ENCODE measurements around the gene RC3H1.
"Not testable (repeated sequence)": the region's sequence is repeated elsewhere in the genome, so short reads cannot be mapped to it uniquely, and the experiment has no call there.

RC3H1 gene

DNA sequence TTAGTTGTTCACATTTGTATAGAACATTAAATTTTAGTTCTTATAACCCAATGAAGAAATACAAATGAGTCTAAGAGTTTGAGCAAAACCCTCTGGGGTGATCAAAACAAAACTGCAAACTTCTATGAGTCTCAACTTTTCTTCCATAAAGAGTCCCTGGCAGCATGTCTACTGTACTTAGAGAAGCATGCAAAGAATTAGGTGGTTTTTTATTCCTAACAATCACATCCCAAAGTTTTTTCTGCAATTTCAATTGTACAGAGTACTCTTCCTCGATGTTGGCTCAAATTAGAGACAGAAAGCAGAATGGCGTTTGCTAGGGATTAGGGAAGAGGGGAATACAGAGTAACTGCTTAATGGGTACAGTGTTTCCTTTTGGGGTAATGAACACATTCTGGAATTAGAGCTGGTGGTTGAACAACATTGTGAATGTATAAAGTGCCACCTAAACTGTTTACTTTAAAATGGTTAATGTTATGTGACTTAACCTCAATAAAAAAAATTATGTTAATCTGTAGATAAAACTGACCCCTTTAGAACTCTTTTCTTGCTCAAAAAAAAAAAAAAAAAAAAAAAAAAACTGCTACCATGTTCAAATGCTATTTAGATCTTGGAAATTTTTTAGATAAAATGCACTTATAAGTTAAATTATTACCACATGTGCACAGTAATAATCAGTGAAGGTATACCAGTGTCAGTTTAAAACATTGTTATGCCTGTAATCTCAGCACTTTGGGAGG lies 4.8 kb downstream of the RC3H1 start:
- H3K4me1 ChIP-seq (ENCODE audit: control insufficient read depth, insufficient read depth, low read length): peaks cover 29% of the 10 kb centered on the region

DNA sequence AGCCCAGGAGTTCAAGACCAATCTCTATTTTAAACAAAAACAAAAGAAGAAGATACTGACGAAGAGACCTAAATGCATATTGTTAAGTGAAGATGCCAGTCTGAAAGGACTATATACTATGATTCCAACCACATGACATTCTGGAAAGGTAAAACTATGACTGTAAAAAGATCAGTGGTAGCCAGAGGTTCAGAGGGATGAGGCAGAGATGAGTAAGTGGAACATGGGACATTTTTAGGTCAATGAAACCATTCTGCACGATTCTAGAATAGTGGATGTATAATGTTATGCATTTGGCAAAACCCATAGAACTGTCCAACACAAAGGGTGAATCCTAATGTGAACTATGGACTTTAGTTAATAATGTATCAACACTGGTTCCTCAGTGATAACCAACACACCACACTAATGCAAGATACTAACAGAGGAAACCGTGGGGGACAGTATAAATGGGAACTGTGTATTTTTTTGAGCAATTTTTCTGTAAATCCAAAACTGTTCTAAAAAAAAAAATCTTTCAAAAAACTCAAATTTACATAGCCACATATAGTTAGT lies 8.2 kb downstream of the RC3H1 start:
- H3K4me1 ChIP-seq (ENCODE audit: control insufficient read depth, insufficient read depth, low read length): peaks cover 26% of the 10 kb centered on the region
- no peaks in the 10 kb centered on the region for H3K27me3 ChIP-seq (ENCODE audit: control insufficient read depth, insufficient read depth, low read length)
- H3K9ac ChIP-seq (ENCODE audit: low read length): no peak overlapping the region
- H3K9me3 ChIP-seq (ENCODE audit: control insufficient read depth, low read length): no peaks in the 10 kb centered on the region
- no peak overlapping the region for H3K4me3 ChIP-seq (ENCODE audit: low read length)
- no peaks in the 10 kb centered on the region for H3K36me3 ChIP-seq (ENCODE audit: control insufficient read depth, insufficient read depth, low read length)

More for the DNA sequence above, 4.8 kb downstream of the RC3H1 start:
- Histone ChIP-seq H3K27me3 (ENCODE audit: control insufficient read depth, insufficient read depth, low read length) (no peaks in the 10 kb centered on the region), H3K9me3 (ENCODE audit: control insufficient read depth, low read length) (no peaks in the 10 kb centered on the region), H3K4me3 (ENCODE audit: low read length) (no peak overlapping the region), H3K36me3 (ENCODE audit: control insufficient read depth, insufficient read depth, low read length) (no peaks in the 10 kb centered on the region), H3K9ac (ENCODE audit: low read length) (no peak overlapping the region)

DNA sequence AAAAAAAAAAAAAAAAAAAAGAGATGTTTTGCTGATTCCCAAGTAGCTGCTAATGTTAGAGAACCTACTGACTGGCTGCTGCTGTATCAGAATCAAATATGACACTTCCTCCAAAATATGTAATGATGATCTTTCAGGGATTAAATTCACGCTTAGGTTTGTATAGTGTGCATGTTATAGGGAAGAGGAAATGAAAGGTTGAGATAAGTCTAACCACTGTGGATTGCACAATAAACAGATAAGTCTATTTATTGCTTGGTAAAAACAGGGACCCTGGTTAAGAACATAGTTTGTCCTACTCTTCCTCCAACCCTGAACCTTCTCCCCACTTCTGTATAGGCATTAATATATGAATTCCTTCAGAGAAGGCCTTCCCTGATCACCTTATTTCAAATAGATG lies 13.2 kb downstream of the RC3H1 start:
- Histone ChIP-seq H3K9ac (ENCODE audit: low read length) (no peak overlapping the region), H3K27me3 (ENCODE audit: control insufficient read depth, insufficient read depth, low read length) (no peaks in the 10 kb centered on the region), H3K4me1 (ENCODE audit: control insufficient read depth, insufficient read depth, low read length) (peaks cover 13% of the 10 kb centered on the region), H3K4me3 (ENCODE audit: low read length) (no peak overlapping the region), H3K9me3 (ENCODE audit: control insufficient read depth, low read length) (no peaks in the 10 kb centered on the region), H3K36me3 (ENCODE audit: control insufficient read depth, insufficient read depth, low read length) (no peaks in the 10 kb centered on the region)

DNA sequence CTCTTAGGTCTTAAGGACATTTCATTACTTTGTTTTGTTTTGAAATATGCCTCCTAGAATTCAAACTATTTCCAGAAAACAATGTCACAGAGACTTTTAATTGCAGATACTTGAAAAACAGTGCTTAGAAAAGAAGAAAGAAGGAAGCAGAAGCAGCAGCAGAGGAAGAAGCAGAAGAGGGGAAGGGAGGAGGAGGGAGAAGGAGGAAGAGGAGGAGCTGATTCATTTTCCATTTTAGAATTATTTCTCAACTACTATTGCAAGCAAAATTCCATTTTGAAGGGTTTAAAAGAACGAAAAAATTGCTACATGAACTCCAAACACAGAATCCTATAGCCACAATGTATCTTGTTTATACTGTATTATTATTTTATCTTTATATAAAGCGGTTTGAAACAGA lies 13.9 kb downstream of the RC3H1 start:
- H3K4me1 ChIP-seq (ENCODE audit: control insufficient read depth, insufficient read depth, low read length): peaks cover 13% of the 10 kb centered on the region
- H3K9me3 ChIP-seq (ENCODE audit: control insufficient read depth, low read length): no peaks in the 10 kb centered on the region
- H3K36me3 ChIP-seq (ENCODE audit: control insufficient read depth, insufficient read depth, low read length): no peaks in the 10 kb centered on the region
- H3K4me3 ChIP-seq (ENCODE audit: low read length): no peak overlapping the region
- H3K9ac ChIP-seq (ENCODE audit: low read length): no peak overlapping the region
- H3K27me3 ChIP-seq (ENCODE audit: control insufficient read depth, insufficient read depth, low read length): no peaks in the 10 kb centered on the region

DNA sequence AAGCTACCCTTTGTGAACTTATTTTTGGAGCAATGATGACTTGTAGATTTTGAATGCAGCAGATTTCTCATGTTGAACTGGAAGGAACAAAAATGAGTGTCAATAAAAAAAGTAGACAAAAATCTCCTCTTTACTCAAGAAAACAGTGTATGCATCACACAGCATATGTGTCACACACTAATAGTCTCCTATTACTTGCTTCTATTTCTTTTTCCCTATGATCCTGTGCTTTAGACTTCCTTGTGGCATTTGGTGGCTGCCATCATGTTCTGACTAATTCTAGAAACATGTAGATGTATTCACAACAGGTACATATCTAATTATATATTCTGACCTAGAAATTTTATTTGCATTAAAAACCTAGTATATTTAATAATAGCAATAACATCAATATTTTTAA lies 14.3 kb downstream of the RC3H1 start:
- Histone ChIP-seq H3K4me3 (ENCODE audit: low read length) (no peak overlapping the region), H3K36me3 (ENCODE audit: control insufficient read depth, insufficient read depth, low read length) (no peaks in the 10 kb centered on the region), H3K4me1 (ENCODE audit: control insufficient read depth, insufficient read depth, low read length) (peaks cover 14% of the 10 kb centered on the region), H3K9ac (ENCODE audit: low read length) (no peak overlapping the region), H3K27me3 (ENCODE audit: control insufficient read depth, insufficient read depth, low read length) (no peaks in the 10 kb centered on the region), H3K9me3 (ENCODE audit: control insufficient read depth, low read length) (no peaks in the 10 kb centered on the region)

DNA sequence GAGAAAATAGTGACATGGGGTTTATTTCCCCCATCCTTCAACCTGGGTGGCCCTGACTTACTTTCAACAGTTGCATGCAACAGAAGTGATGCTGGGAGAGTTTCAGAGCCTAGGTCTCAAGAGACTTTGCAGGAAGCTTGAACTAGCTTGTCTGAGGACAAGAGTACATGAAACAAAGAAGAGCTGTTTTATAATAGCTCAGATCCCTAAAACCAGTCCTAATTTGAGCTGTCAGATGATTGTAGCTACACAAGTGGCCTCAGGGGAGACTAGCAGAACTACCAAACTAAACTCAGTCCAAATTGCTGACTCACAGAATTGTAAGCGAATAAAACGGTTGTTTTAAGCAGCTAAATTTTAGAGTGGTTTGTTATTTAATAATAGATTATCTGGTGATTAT lies 17.1 kb downstream of the RC3H1 start:
- Histone ChIP-seq H3K4me3 (ENCODE audit: low read length) (no peak overlapping the region), H3K9ac (ENCODE audit: low read length) (no peak overlapping the region), H3K9me3 (ENCODE audit: control insufficient read depth, low read length) (no peaks in the 10 kb centered on the region), H3K36me3 (ENCODE audit: control insufficient read depth, insufficient read depth, low read length) (no peaks in the 10 kb centered on the region), H3K4me1 (ENCODE audit: control insufficient read depth, insufficient read depth, low read length) (peaks cover 16% of the 10 kb centered on the region), H3K27me3 (ENCODE audit: control insufficient read depth, insufficient read depth, low read length) (no peaks in the 10 kb centered on the region)

DNA sequence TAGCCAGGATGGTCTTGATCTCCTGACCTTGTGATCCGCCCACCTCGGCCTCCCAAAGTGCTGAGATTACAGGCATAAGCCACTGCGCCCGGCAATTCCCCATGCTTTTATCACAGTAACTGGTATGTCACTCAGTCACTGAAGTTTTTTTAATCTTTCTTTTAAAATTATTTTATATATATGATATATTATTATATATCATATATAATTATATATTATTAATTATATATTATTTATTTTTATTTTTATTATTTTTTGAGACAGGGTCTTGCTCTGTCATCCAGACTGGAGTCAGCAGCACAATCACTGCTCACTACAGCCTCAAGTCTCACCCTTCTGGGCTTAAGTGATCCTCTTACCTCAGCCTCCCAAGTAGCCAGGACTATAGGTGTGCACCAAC lies 18.3 kb downstream of the RC3H1 start:
- H3K36me3 ChIP-seq (ENCODE audit: control insufficient read depth, insufficient read depth, low read length): no peaks in the 10 kb centered on the region
- no peaks in the 10 kb centered on the region for H3K27me3 ChIP-seq (ENCODE audit: control insufficient read depth, insufficient read depth, low read length)
- no peak overlapping the region for H3K9ac ChIP-seq (ENCODE audit: low read length)
- H3K9me3 ChIP-seq (ENCODE audit: control insufficient read depth, low read length): no peaks in the 10 kb centered on the region
- H3K4me1 ChIP-seq (ENCODE audit: control insufficient read depth, insufficient read depth, low read length): peaks cover 9% of the 10 kb centered on the region
- no peak overlapping the region for H3K4me3 ChIP-seq (ENCODE audit: low read length)

DNA sequence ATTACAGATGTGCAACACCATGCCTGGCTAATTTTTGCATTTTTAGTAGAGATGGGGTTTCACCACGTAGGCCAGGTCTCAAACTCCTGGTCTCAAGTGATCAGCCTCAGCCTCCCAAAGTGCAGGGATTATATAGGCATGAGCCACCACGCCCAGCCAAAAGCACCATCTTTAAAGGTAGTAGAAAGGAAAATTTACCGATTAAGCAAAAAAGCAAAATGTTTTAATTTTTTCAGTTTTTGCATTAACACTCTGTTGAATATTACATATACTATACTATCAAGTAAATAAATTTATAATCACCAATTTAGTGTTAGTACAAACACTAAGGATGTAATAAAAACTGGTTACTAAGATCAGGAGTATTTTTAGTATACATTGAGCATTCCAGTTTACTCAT lies 20.6 kb downstream of the RC3H1 start:
- H3K4me1 ChIP-seq (ENCODE audit: control insufficient read depth, insufficient read depth, low read length): peaks cover 3% of the 10 kb centered on the region
- no peaks in the 10 kb centered on the region for H3K9me3 ChIP-seq (ENCODE audit: control insufficient read depth, low read length)
- no peak overlapping the region for H3K9ac ChIP-seq (ENCODE audit: low read length)
- H3K4me3 ChIP-seq (ENCODE audit: low read length): no peak overlapping the region
- no peaks in the 10 kb centered on the region for H3K36me3 ChIP-seq (ENCODE audit: control insufficient read depth, insufficient read depth, low read length)
- no peaks in the 10 kb centered on the region for H3K27me3 ChIP-seq (ENCODE audit: control insufficient read depth, insufficient read depth, low read length)

DNA sequence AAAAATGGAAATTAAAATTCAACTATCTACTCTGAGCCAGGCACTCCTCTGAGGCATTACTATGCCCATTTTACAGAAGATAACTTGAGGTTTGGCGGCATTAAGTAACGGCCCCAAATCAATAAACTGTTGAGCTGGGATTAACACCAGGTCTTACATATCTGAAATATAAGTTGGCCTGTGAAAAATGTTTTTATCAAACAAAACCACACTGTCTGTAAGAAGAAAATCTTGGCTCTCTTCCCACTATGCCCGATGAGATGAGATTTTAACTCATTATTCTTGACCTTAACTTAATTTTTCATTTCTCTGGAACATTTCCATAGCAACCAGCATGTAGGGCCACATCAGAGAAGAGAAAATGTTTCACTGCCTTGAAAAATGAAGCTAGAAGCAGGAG lies 21.8 kb downstream of the RC3H1 start:
- Histone ChIP-seq H3K9me3 (ENCODE audit: control insufficient read depth, low read length) (no peaks in the 10 kb centered on the region), H3K36me3 (ENCODE audit: control insufficient read depth, insufficient read depth, low read length) (no peaks in the 10 kb centered on the region), H3K27me3 (ENCODE audit: control insufficient read depth, insufficient read depth, low read length) (no peaks in the 10 kb centered on the region), H3K4me3 (ENCODE audit: low read length) (no peak overlapping the region), H3K9ac (ENCODE audit: low read length) (no peak overlapping the region), H3K4me1 (ENCODE audit: control insufficient read depth, insufficient read depth, low read length) (peaks cover 3% of the 10 kb centered on the region)

DNA sequence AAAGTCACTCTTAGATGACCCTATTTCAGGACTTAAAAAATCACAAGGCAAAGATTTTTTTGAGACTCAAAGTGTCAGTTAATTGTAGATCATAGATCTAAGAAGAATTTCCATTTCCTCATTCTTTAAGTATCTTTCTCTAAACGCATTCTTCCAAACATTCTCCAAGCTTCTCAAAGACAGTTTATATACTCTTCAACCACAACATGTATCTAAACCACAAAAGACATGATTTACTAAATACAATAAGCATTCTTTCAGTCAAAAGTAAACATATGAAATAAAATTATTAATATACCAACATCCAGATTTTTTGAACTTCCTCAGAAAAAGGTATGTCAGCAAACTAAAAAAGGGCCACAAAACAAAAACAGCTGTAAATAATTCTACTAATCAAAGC lies 24.4 kb downstream of the RC3H1 start:
- Histone ChIP-seq H3K4me3 (ENCODE audit: low read length) (no peak overlapping the region), H3K9me3 (ENCODE audit: control insufficient read depth, low read length) (no peaks in the 10 kb centered on the region), H3K4me1 (ENCODE audit: control insufficient read depth, insufficient read depth, low read length) (peaks cover under 1% of the 10 kb centered on the region), H3K27me3 (ENCODE audit: control insufficient read depth, insufficient read depth, low read length) (no peaks in the 10 kb centered on the region), H3K36me3 (ENCODE audit: control insufficient read depth, insufficient read depth, low read length) (no peaks in the 10 kb centered on the region), H3K9ac (ENCODE audit: low read length) (no peak overlapping the region)

DNA sequence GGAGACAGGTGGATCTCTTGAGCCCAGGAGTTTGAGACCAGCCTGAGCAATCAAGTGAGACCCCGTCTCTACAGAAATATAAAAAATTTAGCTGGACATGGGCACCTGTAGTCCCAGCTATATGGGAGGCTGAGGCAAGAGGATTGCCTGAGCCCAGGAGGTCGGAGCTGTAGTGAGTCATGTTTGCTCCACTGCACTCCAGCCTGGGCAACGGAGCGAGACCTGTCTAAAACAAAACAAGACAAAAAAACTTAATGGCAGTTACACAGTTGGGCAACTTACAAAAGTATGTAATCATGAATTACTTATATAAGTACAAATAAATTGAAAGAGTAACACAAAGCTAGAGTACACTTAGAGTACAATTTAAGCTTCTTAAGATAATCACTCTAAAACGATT lies 25.2 kb downstream of the RC3H1 start:
- Histone ChIP-seq H3K9ac (ENCODE audit: low read length) (no peak overlapping the region), H3K9me3 (ENCODE audit: control insufficient read depth, low read length) (no peaks in the 10 kb centered on the region), H3K4me3 (ENCODE audit: low read length) (no peak overlapping the region), H3K4me1 (ENCODE audit: control insufficient read depth, insufficient read depth, low read length) (no peaks in the 10 kb centered on the region), H3K27me3 (ENCODE audit: control insufficient read depth, insufficient read depth, low read length) (no peaks in the 10 kb centered on the region), H3K36me3 (ENCODE audit: control insufficient read depth, insufficient read depth, low read length) (no peaks in the 10 kb centered on the region)

DNA sequence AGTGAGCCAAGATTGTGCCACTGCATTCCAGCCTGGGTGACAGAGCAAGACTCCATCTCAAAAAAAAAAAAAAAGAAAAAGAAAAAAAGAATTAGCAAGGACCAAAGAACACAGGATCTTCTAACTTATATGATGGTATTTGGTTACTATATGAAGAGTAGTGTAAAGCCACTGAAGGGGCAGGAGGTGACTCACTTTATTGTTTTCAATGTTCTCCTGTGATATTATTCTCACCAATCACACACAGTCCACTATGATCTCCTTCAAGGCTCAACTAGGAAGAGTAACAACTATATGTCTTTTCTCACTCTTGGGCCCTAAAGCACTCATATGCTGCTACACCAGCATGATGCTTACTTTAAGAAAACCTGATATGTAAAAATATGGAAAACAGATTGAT lies 26.7 kb downstream of the RC3H1 start:
- no peaks in the 10 kb centered on the region for H3K27me3 ChIP-seq (ENCODE audit: control insufficient read depth, insufficient read depth, low read length)
- H3K9ac ChIP-seq (ENCODE audit: low read length): no peak overlapping the region
- no peaks in the 10 kb centered on the region for H3K36me3 ChIP-seq (ENCODE audit: control insufficient read depth, insufficient read depth, low read length)
- no peaks in the 10 kb centered on the region for H3K4me1 ChIP-seq (ENCODE audit: control insufficient read depth, insufficient read depth, low read length)
- no peaks in the 10 kb centered on the region for H3K9me3 ChIP-seq (ENCODE audit: control insufficient read depth, low read length)
- no peak overlapping the region for H3K4me3 ChIP-seq (ENCODE audit: low read length)

DNA sequence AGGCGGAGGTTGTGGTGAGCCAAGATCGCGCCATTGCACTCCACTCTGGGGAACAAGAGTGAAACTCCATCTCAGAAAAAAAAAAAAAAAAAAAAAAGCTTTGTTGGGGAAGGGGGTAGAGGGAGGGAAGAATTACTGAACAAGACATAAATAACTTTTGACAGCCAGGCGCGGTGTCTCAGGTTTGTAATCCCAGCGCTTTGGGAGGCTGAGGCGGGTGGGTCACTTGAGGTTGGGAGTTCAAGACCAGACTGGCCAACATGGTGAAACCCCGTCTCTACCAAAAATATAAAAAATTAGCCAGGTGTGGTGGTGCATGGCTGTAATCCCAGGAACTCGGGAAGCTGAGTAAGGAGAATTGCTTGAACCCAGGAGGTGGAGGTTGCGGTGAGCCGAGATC lies 28.2 kb downstream of the RC3H1 start:
- not testable (repeated sequence) for H3K4me3 ChIP-seq (ENCODE audit: low read length); H3K9ac ChIP-seq (ENCODE audit: low read length); H3K36me3 ChIP-seq (ENCODE audit: control insufficient read depth, insufficient read depth, low read length); H3K9me3 ChIP-seq (ENCODE audit: control insufficient read depth, low read length); H3K4me1 ChIP-seq (ENCODE audit: control insufficient read depth, insufficient read depth, low read length); H3K27me3 ChIP-seq (ENCODE audit: control insufficient read depth, insufficient read depth, low read length)
